ENCODE results near the gene SETD5. TPM values are rescaled to one million over a fixed set of nuclear protein-coding genes. Genes with fewer than 3 reads are reported as not detected.
A peak's percentile ranks its signal among the peaks of the same experiment; 100 is the strongest.

Gene SETD5
- total and polyA plus RNA-seq, 2 of the 8 experiments (the other 6 are each of a cell fraction or from before 2014, with no cell fraction given) = 108 to 234 TPM

DNA sequence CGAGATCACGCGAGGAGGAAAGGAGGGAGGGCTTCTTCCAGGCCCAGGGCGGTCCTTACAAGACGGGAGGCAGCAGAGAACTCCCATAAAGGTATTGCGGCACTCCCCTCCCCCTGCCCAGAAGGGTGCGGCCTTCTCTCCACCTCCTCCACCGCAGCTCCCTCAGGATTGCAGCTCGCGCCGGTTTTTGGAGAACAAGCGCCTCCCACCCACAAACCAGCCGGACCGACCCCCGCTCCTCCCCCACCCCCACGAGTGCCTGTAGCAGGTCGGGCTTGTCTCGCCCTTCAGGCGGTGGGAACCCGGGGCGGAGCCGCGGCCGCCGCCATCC lies 1.1 kb upstream of the SETD5 start:
- H3K23ac ChIP-seq (ENCODE audit: insufficient read length) = no peak overlapping the region
- peaks cover 16% of the 10 kb centered on the region for H3K23me2 ChIP-seq (ENCODE audit: low read depth, low read length)
- H2BK15ac ChIP-seq (ENCODE audit: low read length) = no peak overlapping the region
- peaks cover 7 to 39% (median 25%) of the 10 kb centered on the region in 4 experiments; a peak in 7 of 8 replicates for H3K36me3 ChIP-seq (ENCODE audit: control insufficient read depth in 2 of 4, insufficient read depth in 4 of 4, low read length in 3 of 4)
- no peak overlapping the region for H2AK5ac ChIP-seq (ENCODE audit: low read depth, low read length)
- peak overlapping the region; percentile 1 for H3K18ac ChIP-seq (ENCODE audit: extremely low read depth, low read length)
- H3K4ac ChIP-seq (replicated peaks; ENCODE audit: insufficient read length, low read depth, low read length) = no peak overlapping the region
- H4K20me1 ChIP-seq (replicated peaks in 1 of 2; ENCODE audit: control insufficient read depth in 1 of 2, insufficient read depth in 2 of 2, low read length in 2 of 2) = peaks cover 16 to 28% of the 10 kb centered on the region in 2 experiments
- H3K4me3 ChIP-seq (ENCODE audit: extremely low read depth in 1 of 4, insufficient read depth in 2 of 4, low read depth in 3 of 4, low read length in 4 of 4) = peak overlapping the region; percentile 80 to 93 (median 87)
- peak overlapping the region; percentile 94; the same call in 1 of the 2 replicates for H4K8ac ChIP-seq (ENCODE audit: extremely low read depth, insufficient read depth, low read length)
- no peak overlapping the region for H2AFZ ChIP-seq (ENCODE audit: low read length)
- H4K91ac ChIP-seq (replicated peaks; ENCODE audit: insufficient read length, low read length) = no peak overlapping the region
- H3K79me2 ChIP-seq (ENCODE audit: control insufficient read depth in 1 of 2, insufficient read depth in 2 of 2, low read length in 2 of 2) = peaks cover 74 to 86% of the 10 kb centered on the region in 2 experiments
- H3K9ac ChIP-seq (replicated peaks in 1 of 4; ENCODE audit: extremely low read depth in 1 of 4, low read depth in 3 of 4, low read length in 3 of 4) = peak overlapping the region; percentile 89 to 96 (median 93)
- POLR2A ChIA-PET (ENCODE audit: partially characterized antibody) = interaction anchor here (0.5 to 10.0 kb wide), 47 partner anchors 7 to 397 kb away, joined by 3 to 300 read pairs (median 6); partner anchors contain the start of genes ARPC4, BRPF1, MTMR14 and THUMPD3
- H4K5ac ChIP-seq (ENCODE audit: insufficient read length, low read depth, low read length) = peak overlapping the region; percentile 14
- no peak for FAIRE-seq
- WGBS, 2 experiments (ENCODE audit: extremely low coverage in 1 of 2, insufficient coverage in 1 of 2, insufficient read length in 1 of 2, insufficient replicate concordance in 2 of 2, low coverage in 1 of 2, low lambda C conversion rate in 2 of 2, missing lambda C conversion rate in 1 of 2) = 0% methylated on average over 16 of the region's 25 CpGs; no CpG with 5 or more reads in 1 of the 2 experiments
- no peaks in the 10 kb centered on the region for H3K9me3 ChIP-seq (ENCODE audit: insufficient read depth in 2 of 2, low read depth in 1 of 2, low read length in 1 of 2)
- H3K79me1 ChIP-seq (ENCODE audit: low read depth, low read length) = no peaks in the 10 kb centered on the region
- no peak overlapping the region for H2BK120ac ChIP-seq (replicated peaks; ENCODE audit: low read depth, low read length)
- CTCF ChIA-PET (ENCODE audit: partially characterized antibody) = interaction anchor here (0.7 to 4.7 kb wide), 3 partner anchors 9 to 40 kb away, joined by 3 to 43 read pairs (median 3); no protein-coding TSS in a partner anchor
- H3K14ac ChIP-seq (ENCODE audit: insufficient read length) = no peak overlapping the region
- H2BK12ac ChIP-seq (ENCODE audit: low read depth, low read length) = no peak overlapping the region
- peak overlapping the region; percentile 57 for H2BK5ac ChIP-seq (ENCODE audit: low read depth, low read length)
- H3K4me1 ChIP-seq (replicated peaks in 1 of 4; ENCODE audit: control insufficient read depth in 3 of 4, insufficient read depth in 4 of 4, low read length in 3 of 4) = peaks cover 5 to 20% (median 11%) of the 10 kb centered on the region in 4 experiments; a peak in 6 of 7 replicates
- peak in 1 of 2 experiments; percentile 85 for DNase-seq (ENCODE audit: low read depth in 1 of 2, low spot score in 2 of 2)
- peak overlapping the region; percentile 89 for H3K27ac ChIP-seq (ENCODE audit: low read depth, low read length)
- peak overlapping the region; percentile 27 for H3K56ac ChIP-seq (replicated peaks; ENCODE audit: insufficient read length, low read depth, low read length)
- no peak overlapping the region for H2BK20ac ChIP-seq (ENCODE audit: low read length)
- H3K4me2 ChIP-seq (ENCODE audit: insufficient read depth in 1 of 2, low read depth in 2 of 2, low read length in 2 of 2) = peak overlapping the region; percentile 81 to 89
- H3K27me3 ChIP-seq (replicated peaks in 1 of 4; ENCODE audit: control insufficient read depth in 3 of 4, extremely low read depth in 1 of 4, insufficient read depth in 3 of 4, low read length in 3 of 4) = no peaks in the 10 kb centered on the region
- TF ChIP-seq KDM4A (IDR thresholded peaks at IDR 0.05; ENCODE audit: low read depth, low read length, severe bottlenecking) (no peak), BACH1 (IDR thresholded peaks at IDR 0.05; ENCODE audit: low read length) (peak; percentile 69; the same call in 1 of the 2 replicates), SAP30 (IDR thresholded peaks at IDR 0.05; ENCODE audit: insufficient read depth, insufficient replicate concordance, low read length) (peak; percentile 20), RNF2 (IDR thresholded peaks at IDR 0.05; ENCODE audit: borderline replicate concordance, low read depth, low read length, missing control alignments, poor library complexity, severe bottlenecking) (no peak), MAFK (IDR thresholded peaks at IDR 0.05; ENCODE audit: low read depth, low read length) (no peak), POLR2AphosphoS5 (IDR thresholded peaks at IDR 0.05; ENCODE audit: low read depth, low read length) (peak; percentile 88), RAD21 (IDR thresholded peaks at IDR 0.05 in 1 of 2, conservative IDR thresholded peaks at IDR 0.05 in 1 of 2; ENCODE audit: low read depth in 2 of 2, low read length in 2 of 2) (no peak), SUZ12 (IDR thresholded peaks at IDR 0.05; ENCODE audit: low read length) (no peak), PHF8 (conservative IDR thresholded peaks at IDR 0.05; ENCODE audit: low read depth, low read length) (peak; percentile 81), HDAC6 (IDR thresholded peaks at IDR 0.05; ENCODE audit: low read depth, low read length) (no peak), GTF2F1 (IDR thresholded peaks at IDR 0.05; ENCODE audit: borderline replicate concordance, low read depth, low read length) (no peak), NANOG (IDR thresholded peaks at IDR 0.05; ENCODE audit: insufficient read depth, low read depth, low read length, poor library complexity, severe bottlenecking) (no peak)

All from H1 (cell line).